SW480 (cell line): ENCODE data around the gene FAM131C.
A peak's percentile ranks its signal among the peaks of the same experiment; 100 is the strongest.

Experiments used
- DNase-seq: peaks from one replicate; pipeline ENCODE4 v3.0.0-alpha.2; 2016; ENCODE audit warnings: low spot score

FAM131C gene

DNA sequence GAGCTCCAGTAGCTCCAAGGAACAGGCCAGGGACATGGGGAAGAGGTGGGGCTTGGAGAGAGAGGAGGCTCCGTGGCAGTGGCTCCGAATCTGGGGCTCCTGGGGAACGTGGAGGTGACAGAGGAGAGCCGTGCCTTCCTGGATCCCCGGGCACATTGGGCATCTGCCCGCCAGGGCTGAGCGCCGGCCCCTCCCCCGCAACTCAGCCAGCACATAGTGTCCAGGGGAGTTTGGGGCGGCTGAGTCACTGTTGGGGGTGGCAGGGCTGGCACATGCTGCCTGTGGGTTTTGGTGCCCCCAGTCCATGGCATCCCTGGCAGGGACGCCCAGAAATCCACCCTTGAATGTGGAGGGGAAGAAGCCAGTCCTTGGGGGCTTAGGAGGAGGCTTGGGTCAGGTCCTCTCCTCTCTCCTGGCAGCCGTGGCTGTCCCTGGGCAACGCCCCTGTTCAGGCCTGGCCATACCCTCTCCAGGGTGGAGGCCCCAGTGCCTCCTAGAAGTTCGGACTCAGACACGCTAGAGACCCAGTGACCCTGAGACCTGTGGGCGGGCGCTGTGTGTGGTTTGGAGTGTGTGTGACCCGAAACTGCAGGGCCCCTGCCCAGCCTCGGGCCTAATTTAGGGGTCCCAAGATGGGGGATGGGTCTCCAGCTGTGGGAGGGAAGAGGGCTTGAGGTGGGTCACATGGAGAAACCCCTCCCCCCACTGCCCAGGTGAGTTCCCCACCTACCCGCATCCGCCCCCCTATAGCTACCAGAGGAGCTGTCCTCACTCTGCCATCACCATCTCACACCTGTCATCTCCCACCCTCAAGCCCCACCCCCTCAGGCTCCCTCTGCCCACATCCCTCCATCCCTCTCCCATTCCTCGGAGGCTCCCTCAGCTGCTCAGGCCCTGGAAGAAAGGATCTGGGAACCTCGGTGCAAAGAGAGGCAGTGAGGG is 57.2 kb downstream of the FAM131C start:
- no peak for DNase-seq

DNA sequence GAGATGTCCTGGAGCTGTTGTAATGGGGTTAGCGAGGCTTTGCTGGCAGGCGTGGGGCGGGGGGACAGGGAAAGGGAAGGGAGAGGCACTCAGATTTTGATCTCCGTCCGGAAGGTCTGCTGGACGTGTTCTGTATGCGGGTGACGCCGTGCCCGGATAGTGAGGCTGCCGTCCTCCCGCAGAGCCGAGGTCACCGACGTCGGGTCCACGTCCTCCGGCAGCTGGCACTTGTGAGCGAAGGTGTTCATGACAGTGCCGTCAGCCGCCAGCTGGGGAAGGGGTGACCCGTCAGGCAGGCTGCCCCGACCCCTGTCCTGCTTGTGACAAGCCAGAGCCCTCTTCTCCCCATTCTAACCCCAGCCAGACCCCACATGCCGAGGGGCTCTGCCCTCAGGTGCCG is 58.0 kb downstream of the FAM131C start:
- no peak for DNase-seq

DNA sequence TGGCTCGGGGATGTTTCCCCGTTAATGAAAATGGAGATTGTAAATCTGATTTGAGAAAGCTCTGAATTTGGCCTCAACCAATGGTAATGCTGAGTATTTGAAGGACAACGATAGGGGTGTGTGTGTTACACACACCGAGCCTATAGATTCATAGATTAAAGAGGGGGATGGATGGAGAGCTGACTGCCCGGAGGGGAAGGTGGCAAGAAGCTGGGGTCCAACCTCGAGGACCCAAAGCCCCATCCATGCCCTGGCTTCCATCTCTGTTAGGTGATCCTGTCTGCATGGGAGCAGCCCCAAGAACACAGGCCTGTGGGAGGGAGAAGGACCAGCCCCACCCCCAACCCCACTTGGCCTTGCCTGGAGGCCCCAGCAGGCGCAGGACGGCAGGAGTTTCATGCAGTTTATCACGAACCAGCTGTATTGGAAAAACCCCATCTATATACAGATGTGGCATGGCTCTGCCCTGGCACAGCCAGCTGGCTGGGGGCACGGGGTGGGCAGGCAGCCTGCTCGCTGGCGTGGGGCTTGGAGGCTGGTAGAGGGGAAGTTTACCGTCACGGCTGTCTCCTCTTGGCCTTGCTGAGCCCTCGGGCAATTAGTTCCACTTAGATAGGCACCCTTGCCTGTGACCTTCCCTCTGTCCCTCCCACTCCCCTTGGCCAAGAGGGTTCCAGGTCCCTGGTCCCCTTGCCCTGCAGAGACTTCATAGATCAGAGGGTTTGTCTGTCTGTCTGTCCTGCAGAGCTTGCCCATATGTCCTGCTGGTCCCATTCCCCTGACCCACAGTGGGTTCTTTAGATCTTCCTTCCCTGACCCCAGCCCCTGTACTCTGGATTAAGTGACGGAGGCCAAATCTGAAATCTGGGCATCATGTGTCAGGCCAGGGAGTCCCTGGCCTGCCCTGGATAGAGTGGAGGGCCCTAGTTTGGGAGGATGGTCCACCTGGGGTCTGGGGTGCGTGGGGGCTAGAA is 58.7 kb downstream of the FAM131C start:
- DNase-seq: no peak

DNA sequence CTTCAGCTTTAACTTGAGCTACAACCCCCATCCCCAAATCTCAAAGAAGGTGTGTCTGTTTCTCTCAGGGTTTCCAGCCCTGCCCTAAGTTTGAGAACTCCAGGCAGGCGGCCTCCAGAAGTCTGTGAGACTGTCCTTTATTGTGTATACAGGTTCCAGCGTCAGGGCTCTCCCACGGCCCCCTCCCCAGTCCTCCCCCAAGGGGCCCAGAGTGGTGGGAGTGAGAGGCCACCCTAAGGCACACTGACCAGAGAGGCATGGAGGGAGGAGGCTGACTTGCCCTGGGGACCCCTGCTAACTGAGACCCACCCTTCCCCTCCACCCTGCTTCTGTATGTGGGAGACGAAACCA is 59.6 kb downstream of the FAM131C start:
- no peak for DNase-seq

DNA sequence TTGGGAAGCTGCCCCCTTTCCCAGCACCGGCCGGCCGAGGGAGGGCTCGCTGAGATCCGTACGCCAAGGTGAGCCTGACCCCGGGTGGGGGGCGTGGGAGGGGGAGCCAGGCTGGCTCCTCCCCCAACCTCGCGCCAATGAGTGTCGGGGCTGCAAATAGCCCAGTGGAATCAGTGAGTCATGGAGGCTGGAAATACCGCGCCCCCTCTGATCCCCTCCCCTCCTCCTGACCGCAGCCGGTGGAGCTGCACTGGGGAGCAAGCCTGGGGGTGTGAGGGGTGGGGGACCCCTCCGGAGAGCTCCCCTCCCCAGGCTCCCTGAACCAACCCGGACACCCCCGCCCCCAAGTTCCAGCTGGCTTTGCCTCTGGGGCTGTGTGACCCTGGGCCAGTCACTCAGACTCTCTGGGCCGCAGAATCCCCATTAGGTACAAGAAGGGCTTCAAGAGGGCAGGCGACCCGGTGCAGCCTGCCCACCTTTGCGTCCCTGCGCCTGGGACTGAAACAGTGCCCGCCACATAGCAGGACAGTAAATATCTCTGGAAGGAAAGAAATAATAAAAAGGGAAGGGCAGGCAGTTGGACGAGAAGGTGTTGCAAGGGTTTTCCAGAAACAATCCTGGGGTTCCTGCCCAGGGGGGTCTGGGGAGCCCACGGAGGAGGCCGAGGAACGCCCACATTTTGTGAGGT is 60.1 kb downstream of the FAM131C start:
- DNase-seq: peak; percentile 45

DNA sequence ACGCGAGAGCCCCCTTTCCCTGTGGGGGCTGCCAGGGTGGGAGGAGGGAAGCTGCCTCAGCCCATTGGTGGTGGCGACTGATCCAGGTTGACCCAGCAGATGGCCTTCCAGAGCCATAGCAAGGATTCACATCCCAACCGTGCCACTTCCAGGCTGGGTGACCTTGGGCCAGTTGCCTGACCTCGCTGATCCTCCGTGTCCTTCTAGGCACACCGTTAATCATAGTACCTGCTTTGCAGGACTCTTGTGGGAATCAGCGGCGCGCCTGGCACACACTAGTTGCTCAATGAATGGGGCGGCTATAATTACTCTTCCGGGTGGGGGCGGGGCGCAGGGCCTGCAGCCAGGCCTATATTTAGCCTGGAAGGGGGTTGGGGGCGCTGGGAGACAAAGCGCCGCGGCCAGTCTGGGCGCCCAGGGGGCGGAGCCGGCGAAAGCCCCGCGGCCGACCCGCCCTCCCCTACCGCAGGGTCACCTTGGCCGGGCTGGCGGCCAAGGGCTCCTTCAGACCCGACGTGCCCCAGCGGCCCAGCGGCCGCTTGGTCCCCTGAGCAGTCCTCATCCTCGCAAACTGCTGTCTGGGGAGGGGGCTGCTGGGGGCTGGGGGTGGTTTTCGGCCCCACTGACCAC is 60.7 kb downstream of the FAM131C start:
- DNase-seq: peak; percentile 46

DNA sequence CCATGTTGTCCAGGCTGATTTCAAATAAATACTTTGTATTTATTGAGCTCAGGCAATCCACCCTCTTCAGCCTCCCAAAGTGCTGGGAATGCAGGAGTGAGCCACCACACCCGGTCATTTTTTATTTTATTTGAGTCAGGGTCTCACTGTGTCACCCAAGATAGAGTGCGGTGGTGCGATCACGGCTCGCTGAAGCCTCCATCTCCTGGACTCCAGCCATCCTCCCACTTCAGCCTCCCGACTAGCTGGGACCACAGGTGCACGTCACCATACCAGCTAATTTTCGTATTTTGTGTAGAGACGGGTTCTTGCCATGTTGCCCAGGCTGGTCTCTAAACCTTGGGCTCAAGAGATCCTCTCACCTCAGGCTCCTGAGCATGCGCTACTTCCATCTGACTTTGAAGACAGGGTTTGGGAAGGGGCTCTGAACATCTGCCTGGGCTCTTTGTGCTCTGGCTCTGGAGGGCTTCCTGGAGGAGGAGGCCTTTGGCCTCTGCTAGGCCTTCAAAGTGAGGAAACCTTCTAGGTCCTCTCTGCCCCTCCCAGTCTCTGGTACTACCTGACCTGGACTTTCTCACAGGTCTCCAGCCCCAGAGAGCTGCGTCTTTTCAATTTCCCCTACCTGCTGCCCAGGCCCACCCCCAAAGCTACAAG is 61.4 kb downstream of the FAM131C start:
- DNase-seq: no peak

DNA sequence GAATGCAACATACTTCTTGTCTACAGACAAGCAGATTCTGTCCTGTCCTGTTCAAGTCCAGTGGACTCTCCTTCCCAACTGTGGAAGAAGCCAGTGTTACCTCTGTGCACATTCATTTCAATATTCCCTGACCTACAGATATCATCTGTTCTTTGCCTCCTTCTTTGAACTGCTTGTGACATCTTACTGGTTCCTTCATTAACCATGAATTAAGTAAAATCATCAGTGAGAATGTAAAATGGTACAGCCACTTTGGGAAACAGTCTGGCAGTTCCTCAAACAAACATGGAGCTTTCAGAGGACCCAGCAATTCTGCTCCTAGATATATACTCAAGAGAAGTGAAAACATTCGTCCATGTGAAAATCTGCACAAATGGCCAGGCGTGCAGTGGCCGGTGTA is 62.6 kb downstream of the FAM131C start:
- no peak for DNase-seq

DNA sequence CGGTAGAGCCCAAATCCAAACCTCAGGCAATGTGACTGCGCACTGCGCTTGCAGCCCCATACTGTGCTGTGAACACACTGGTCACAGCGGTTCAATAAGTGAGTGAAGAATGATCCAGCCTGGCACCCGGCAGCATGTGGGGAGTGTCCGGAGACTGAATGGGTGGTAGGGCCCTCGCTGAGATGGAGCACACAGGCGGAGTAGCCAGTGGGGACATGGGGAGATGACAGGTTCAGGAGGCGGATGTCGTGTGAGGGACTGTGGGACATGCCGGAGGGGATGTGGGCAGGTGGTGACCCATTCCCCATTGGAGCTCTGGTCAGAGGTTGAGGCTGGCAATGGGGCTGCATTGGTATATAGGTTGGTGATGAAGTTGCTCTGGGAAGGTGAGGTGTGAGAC is 63.8 kb downstream of the FAM131C start:
- no peak for DNase-seq

DNA sequence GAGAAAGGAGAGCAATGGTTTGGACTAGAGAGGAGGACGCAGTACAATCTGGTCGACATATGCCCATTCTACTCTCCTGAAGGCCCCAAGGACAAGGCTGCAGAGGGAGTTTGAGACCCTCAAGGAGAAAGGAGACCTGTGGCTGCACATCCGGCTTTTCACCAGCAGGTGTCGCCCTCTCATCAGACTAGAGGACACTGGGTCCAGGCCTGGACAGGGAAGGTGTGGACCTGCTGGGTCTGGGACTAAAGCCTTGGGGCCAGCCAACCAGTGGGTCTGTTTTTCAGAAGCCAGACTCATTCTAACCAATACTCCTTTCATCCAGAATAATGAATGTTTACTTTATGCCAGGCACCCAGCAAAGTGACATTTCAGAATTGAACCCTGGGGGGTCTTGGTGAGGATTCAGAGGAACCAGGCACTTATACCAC is 64.4 kb downstream of the FAM131C start:
- peak; percentile 62 for DNase-seq
